Astrocyte (in vitro differentiated cells and primary cell): ENCODE results near the gene CD300A. TPM values are rescaled to one million over a fixed set of nuclear protein-coding genes. Genes with fewer than 3 reads are reported as not detected.

Experiments
- DNase-seq: peaks from one replicate; pipeline ENCODE4 v3.0.0-alpha.2; 2010; ENCODE audit warnings: low read depth
- FAIRE-seq: peaks from 2 replicates; lab custom pipeline; 2011; peaks lifted over from hg19 to GRCh38; lab: Jason Lieb, UNC
- H2AFZ ChIP-seq: 2 replicates; pipeline ENCODE4 v1.6.0; 2012; ENCODE audit warnings: low read depth, low read length, inconsistent platforms
- H3K27ac ChIP-seq: 2 replicates; pipeline ENCODE4 v1.5.1; 2011; ENCODE audit warnings: low read depth, low read length, inconsistent platforms
- H3K27me3 ChIP-seq: 2 replicates; pipeline ENCODE4 v1.6.0; 2011; ENCODE audit warnings: low read length, inconsistent platforms; ENCODE audit not compliant: insufficient read depth
- H3K36me3 ChIP-seq: 2 replicates; pipeline ENCODE4 v1.5.1; 2011; ENCODE audit warnings: low read length, inconsistent platforms; ENCODE audit not compliant: insufficient read depth
- H3K4me1 ChIP-seq: 2 replicates; pipeline ENCODE4 v1.5.1; 2011; ENCODE audit warnings: low read length, inconsistent platforms; ENCODE audit not compliant: insufficient read depth
- H3K4me2 ChIP-seq: 2 replicates; pipeline ENCODE4 v1.6.0; 2012; ENCODE audit warnings: low read length, inconsistent platforms
- H3K4me3 ChIP-seq: 2 replicates; pipeline ENCODE4 v1.5.1; 2011; ENCODE audit warnings: low read depth, mild to moderate bottlenecking, low read length, inconsistent platforms; ENCODE audit not compliant: insufficient read depth
- H3K79me2 ChIP-seq: 2 replicates; pipeline ENCODE4 v1.6.0; 2012; ENCODE audit warnings: mild to moderate bottlenecking, low read length, inconsistent platforms; ENCODE audit not compliant: insufficient read depth
- H3K9ac ChIP-seq: 2 replicates; pipeline ENCODE4 v1.6.0; 2012; ENCODE audit warnings: mild to moderate bottlenecking, low read length, inconsistent platforms
- H3K9me3 ChIP-seq: 2 replicates; pipeline ENCODE4 v1.5.1; 2012; ENCODE audit warnings: low read depth, mild to moderate bottlenecking, low read length, inconsistent platforms; ENCODE audit not compliant: insufficient read depth
- H4K20me1 ChIP-seq: 2 replicates; pipeline ENCODE4 v1.6.0; 2012; ENCODE audit warnings: low read length, inconsistent platforms; ENCODE audit not compliant: insufficient read depth
- H3K27ac Mint-ChIP-seq: one replicate; pipeline ENCODE4 v1.8.0; 2021; ENCODE audit warnings: mild to moderate bottlenecking, mixed read lengths; ENCODE audit not compliant: unreplicated experiment
- H3K27me3 Mint-ChIP-seq: one replicate; pipeline ENCODE4 v1.8.0; 2021; ENCODE audit warnings: low read depth, mixed read lengths; ENCODE audit not compliant: unreplicated experiment
- H3K36me3 Mint-ChIP-seq: one replicate; pipeline ENCODE4 v1.8.0; 2021; ENCODE audit warnings: low read depth, mixed read lengths; ENCODE audit not compliant: unreplicated experiment
- H3K4me1 Mint-ChIP-seq: one replicate; pipeline ENCODE4 v1.8.0; 2021; ENCODE audit warnings: low read depth, mixed read lengths; ENCODE audit not compliant: unreplicated experiment
- H3K4me3 Mint-ChIP-seq: one replicate; pipeline ENCODE4 v1.8.0; 2021; ENCODE audit warnings: mild to moderate bottlenecking, moderate library complexity, mixed read lengths; ENCODE audit not compliant: unreplicated experiment
- H3K9me3 Mint-ChIP-seq: one replicate; pipeline ENCODE4 v1.8.0; 2021; ENCODE audit warnings: mild to moderate bottlenecking, mixed read lengths; ENCODE audit not compliant: unreplicated experiment
- EZH2 ChIP-seq: IDR thresholded peaks from 2 replicates; pipeline ENCODE4 v1.6.1; 2012; ENCODE audit warnings: mild to moderate bottlenecking, low read length, inconsistent platforms; ENCODE audit not compliant: insufficient read depth
- total RNA-seq: library from RNA; stranded (reverse); gene quantifications from 2 replicates; pipeline ENCODE4 v1.2.1, GENCODE V29; 2021
- TF ChIP-seq, protein P1 (sequence below): IDR thresholded peaks from 2 replicates; pipeline ENCODE4 v1.5.1; 2011; ENCODE audit warnings: low read depth, mild to moderate bottlenecking, inconsistent platforms, low read length, moderate library complexity; ENCODE audit not compliant: insufficient read depth

The CD300A gene
- total RNA-seq, 1 donor from 2014 or later = not detected

DNA sequence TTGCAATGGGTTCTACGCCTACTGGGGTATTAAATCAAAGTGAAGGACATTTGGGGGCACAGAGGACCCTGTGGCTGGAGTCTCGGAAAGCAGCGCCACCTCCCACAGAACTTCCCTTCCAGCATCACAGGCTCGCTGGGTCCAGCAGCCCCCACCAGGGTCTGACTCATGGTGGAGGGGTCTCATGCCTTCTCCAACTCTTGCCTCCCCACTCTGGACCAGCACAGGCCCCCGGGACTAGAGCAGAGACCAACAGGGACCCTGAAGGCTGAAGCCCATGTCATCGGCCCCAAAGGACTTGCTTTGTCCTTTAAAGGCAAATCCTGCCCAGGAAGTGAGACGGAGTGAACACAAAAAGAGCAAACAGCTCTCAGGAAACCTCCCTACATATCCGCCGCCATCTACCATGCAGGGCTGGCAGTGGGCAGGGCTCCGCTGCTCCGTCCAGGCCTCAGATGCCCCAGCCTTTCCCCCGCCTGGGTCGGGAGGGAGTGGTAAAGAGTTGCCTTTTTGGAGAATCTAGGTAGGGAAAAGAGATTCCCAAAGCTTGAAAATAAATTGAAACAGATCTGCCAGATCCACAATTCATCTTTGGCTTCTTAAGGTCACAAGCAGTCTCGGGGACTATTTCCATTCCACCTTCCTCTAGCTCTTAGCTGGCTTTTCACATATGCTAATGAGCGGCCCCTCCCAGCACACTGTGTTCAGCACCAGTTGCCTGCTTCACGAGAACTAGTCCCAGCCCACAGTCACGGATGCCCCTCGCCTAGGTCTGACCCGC lies 36.6 kb upstream of the CD300A start:
- peaks cover 8% of the 10 kb centered on the region for H3K27me3 Mint-ChIP-seq
- Histone ChIP-seq H3K79me2 (no peaks in the 10 kb centered on the region), H2AFZ (peak overlapping the region; percentile 81), H3K9ac (peak overlapping the region; percentile 73), H3K4me3 (no peak overlapping the region), H3K9me3 (no peaks in the 10 kb centered on the region), H3K36me3 (no peaks in the 10 kb centered on the region), H3K27me3 (peaks cover 17% of the 10 kb centered on the region), H3K27ac (peak overlapping the region; percentile 55), H4K20me1 (peaks cover 5% of the 10 kb centered on the region), H3K4me1 (peaks cover 18% of the 10 kb centered on the region), H3K4me2 (peak overlapping the region; percentile 90)
- no peak for TF ChIP-seq EZH2
- TF ChIP-seq, protein P1, sequence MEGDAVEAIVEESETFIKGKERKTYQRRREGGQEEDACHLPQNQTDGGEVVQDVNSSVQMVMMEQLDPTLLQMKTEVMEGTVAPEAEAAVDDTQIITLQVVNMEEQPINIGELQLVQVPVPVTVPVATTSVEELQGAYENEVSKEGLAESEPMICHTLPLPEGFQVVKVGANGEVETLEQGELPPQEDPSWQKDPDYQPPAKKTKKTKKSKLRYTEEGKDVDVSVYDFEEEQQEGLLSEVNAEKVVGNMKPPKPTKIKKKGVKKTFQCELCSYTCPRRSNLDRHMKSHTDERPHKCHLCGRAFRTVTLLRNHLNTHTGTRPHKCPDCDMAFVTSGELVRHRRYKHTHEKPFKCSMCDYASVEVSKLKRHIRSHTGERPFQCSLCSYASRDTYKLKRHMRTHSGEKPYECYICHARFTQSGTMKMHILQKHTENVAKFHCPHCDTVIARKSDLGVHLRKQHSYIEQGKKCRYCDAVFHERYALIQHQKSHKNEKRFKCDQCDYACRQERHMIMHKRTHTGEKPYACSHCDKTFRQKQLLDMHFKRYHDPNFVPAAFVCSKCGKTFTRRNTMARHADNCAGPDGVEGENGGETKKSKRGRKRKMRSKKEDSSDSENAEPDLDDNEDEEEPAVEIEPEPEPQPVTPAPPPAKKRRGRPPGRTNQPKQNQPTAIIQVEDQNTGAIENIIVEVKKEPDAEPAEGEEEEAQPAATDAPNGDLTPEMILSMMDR = no peak
- H3K4me3 Mint-ChIP-seq = peak overlapping the region; percentile 93
- peaks cover 26% of the 10 kb centered on the region for H3K4me1 Mint-ChIP-seq
- peaks cover 9% of the 10 kb centered on the region for H3K36me3 Mint-ChIP-seq
- DNase-seq = no peak
- no peak for FAIRE-seq
- peak overlapping the region; percentile 92 for H3K27ac Mint-ChIP-seq
- no peaks in the 10 kb centered on the region for H3K9me3 Mint-ChIP-seq

- H3K4me1 Mint-ChIP-seq = peaks cover 28% of the 10 kb centered on the region
These were observed 36.1 kb upstream of the CD300A start for GRCh38 chr17:74430385-74430705.

More at GRCh38 chr17:74430385-74430705, 36.1 kb upstream of the CD300A start:
- Histone ChIP-seq H3K9me3 (no peaks in the 10 kb centered on the region), H3K4me1 (peaks cover 18% of the 10 kb centered on the region), H3K4me3 (peak overlapping the region; percentile 52), H3K4me2 (peak overlapping the region; percentile 90), H3K27me3 (peaks cover 17% of the 10 kb centered on the region), H3K36me3 (no peaks in the 10 kb centered on the region), H3K9ac (peak overlapping the region; percentile 73), H3K27ac (peak overlapping the region; percentile 55), H4K20me1 (peaks cover 5% of the 10 kb centered on the region), H3K79me2 (no peaks in the 10 kb centered on the region), H2AFZ (peak overlapping the region; percentile 81)
- H3K27me3 Mint-ChIP-seq = peaks cover 3% of the 10 kb centered on the region
- no peak for DNase-seq
- H3K36me3 Mint-ChIP-seq = peaks cover 9% of the 10 kb centered on the region
- H3K9me3 Mint-ChIP-seq = no peaks in the 10 kb centered on the region
- TF ChIP-seq, protein P1 = no peak
- TF ChIP-seq EZH2 = no peak
- peak overlapping the region; percentile 92 for H3K27ac Mint-ChIP-seq
- H3K4me3 Mint-ChIP-seq = peak overlapping the region; percentile 93
- FAIRE-seq = no peak
